ENCODE measurements around the gene HDAC4. TPM values are rescaled to one million over a fixed set of nuclear protein-coding genes. Genes with fewer than 3 reads are reported as not detected.

The HDAC4 gene
- total and polyA plus RNA-seq, 2 donors (not counting 1 experiment from before 2014, with no cell fraction given) = 13.5 to 46.0 TPM

DNA sequence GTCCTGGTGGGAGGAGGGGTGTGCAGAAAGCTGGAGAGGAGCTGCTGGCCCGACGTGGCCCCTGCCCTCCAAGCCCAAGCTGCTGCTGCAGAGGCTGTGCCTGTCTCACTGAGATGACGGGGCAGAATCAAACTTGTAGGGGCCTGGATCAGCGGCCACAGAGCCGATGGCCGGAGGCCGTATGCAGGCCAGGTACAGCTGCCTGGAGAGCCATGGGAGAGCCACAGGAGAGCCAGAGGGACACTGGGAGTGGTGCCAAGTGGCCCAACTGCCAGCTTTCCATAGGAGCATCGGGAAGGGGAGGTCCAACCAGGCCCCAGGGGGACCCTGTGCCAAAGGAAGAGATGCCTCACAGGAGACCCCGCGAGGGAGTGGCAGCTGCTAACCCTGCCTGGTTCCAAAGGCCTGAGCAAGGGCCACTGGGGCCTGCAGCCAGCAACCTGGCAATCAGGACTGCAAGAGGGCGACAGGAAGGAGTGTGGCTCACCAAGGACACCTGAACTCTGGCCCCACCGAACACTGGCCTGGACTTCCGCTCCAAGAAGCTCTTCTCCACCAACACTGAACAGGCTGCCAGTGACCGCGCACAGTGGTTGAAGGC is 70.7 kb downstream of the HDAC4 start:
- Histone ChIP-seq H3K27me3 (replicated peaks in 1 of 4; ENCODE audit: control extremely low read depth in 1 of 4, control insufficient read depth in 3 of 4, insufficient read depth in 4 of 4, low read length in 3 of 4) (no peaks in the 10 kb centered on the region), H3K36me3 (replicated peaks in 1 of 2; ENCODE audit: control extremely low read depth in 1 of 2, control insufficient read depth in 1 of 2, extremely low read depth in 1 of 2, insufficient read depth in 2 of 2, low read length in 1 of 2) (no peaks in the 10 kb centered on the region), H3K4me3 (ENCODE audit: control extremely low read depth in 1 of 5, extremely low read depth in 1 of 5, insufficient read depth in 1 of 5, low read depth in 2 of 5, low read length in 4 of 5) (no peak overlapping the region), H3K79me2 (ENCODE audit: control insufficient read depth, insufficient read depth, low read length) (peaks cover 35% of the 10 kb centered on the region), H3K9me3 (ENCODE audit: control extremely low read depth in 1 of 3, control insufficient read depth in 2 of 3, insufficient read depth in 1 of 3, low read length in 2 of 3) (no peaks in the 10 kb centered on the region), H4K20me1 (ENCODE audit: control insufficient read depth, insufficient read depth, low read length, poor library complexity, severe bottlenecking) (no peaks in the 10 kb centered on the region), H2AFZ (ENCODE audit: insufficient read depth, low read depth, low read length, poor library complexity, severe bottlenecking) (no peak overlapping the region), H3K9ac (ENCODE audit: low read length) (no peak overlapping the region), H3K4me1 (ENCODE audit: control insufficient read depth in 2 of 2, insufficient read depth in 2 of 2, low read length in 2 of 2) (peaks cover 7 to 12% of the 10 kb centered on the region in 2 donors), H3K4me2 (replicated peaks; ENCODE audit: low read depth, low read length, poor library complexity, severe bottlenecking) (no peak overlapping the region), H3K27ac (ENCODE audit: low read length in 2 of 2) (no peak overlapping the region)
- no peak for TF ChIP-seq EZH2 (IDR thresholded peaks at IDR 0.05; ENCODE audit: borderline replicate concordance, insufficient read depth, low read depth, low read length, poor library complexity, severe bottlenecking)
- TF ChIP-seq, protein P1, sequence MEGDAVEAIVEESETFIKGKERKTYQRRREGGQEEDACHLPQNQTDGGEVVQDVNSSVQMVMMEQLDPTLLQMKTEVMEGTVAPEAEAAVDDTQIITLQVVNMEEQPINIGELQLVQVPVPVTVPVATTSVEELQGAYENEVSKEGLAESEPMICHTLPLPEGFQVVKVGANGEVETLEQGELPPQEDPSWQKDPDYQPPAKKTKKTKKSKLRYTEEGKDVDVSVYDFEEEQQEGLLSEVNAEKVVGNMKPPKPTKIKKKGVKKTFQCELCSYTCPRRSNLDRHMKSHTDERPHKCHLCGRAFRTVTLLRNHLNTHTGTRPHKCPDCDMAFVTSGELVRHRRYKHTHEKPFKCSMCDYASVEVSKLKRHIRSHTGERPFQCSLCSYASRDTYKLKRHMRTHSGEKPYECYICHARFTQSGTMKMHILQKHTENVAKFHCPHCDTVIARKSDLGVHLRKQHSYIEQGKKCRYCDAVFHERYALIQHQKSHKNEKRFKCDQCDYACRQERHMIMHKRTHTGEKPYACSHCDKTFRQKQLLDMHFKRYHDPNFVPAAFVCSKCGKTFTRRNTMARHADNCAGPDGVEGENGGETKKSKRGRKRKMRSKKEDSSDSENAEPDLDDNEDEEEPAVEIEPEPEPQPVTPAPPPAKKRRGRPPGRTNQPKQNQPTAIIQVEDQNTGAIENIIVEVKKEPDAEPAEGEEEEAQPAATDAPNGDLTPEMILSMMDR (IDR thresholded peaks at IDR 0.05) = no peak
- no peak for ATAC-seq (ENCODE audit: low read depth)
- H3K27ac Mint-ChIP-seq = no peak overlapping the region
- H3K4me1 Mint-ChIP-seq = peaks cover 16% of the 10 kb centered on the region
- H3K27me3 Mint-ChIP-seq = no peaks in the 10 kb centered on the region
- intact Hi-C loops (cut with micrococcal nuclease) = no loop called here
- H3K4me3 Mint-ChIP-seq = no peak overlapping the region
- POLR2A ChIA-PET = no interaction called here
- WGBS (ENCODE audit: insufficient coverage) = 97% methylated on average over 13 of the region's 15 CpGs
- DNase-seq = no peak
- no peaks in the 10 kb centered on the region for H3K9me3 Mint-ChIP-seq (ENCODE audit: insufficient read depth)
- CTCF ChIA-PET = no interaction called here

DNA sequence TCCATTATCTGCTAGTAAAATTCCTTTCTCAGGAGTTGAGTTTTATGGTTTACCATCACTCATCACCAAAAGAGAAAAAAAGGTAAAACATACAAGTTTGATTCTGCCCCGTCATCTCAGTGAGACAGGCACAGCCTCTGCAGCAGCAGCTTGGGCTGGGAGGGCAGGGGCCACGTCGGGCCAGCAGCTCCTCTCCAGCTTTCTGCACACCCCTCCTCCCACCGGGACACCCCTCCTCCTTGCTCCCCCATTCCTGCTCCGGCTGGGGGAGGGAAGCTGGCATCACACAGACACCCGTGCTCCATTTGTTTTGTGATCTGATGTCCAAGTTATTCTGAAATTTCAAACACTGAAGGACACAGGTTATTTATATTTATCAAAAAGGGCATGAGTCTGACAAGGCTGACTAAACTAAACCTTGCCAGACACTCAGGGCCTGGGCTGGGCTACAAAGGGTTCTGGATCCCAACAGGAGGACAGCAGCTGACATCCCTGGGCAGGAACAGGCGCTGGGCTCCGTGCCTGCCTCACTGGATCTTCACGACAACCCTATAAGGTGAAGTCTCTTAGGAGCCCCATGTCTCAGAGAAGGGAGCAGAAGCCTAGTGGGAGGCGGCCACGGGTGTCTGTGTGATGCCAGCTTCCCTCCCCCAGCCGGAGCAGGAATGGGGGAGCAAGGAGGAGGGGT is 71.4 kb downstream of the HDAC4 start:
- Histone ChIP-seq H3K27ac (ENCODE audit: low read length in 2 of 2) (no peak overlapping the region), H3K9me3 (ENCODE audit: control extremely low read depth in 1 of 3, control insufficient read depth in 2 of 3, insufficient read depth in 1 of 3, low read length in 2 of 3) (no peaks in the 10 kb centered on the region), H3K9ac (ENCODE audit: low read length) (no peak overlapping the region), H2AFZ (ENCODE audit: insufficient read depth, low read depth, low read length, poor library complexity, severe bottlenecking) (no peak overlapping the region), H3K4me3 (ENCODE audit: control extremely low read depth in 1 of 5, extremely low read depth in 1 of 5, insufficient read depth in 1 of 5, low read depth in 2 of 5, low read length in 4 of 5) (no peak overlapping the region), H4K20me1 (ENCODE audit: control insufficient read depth, insufficient read depth, low read length, poor library complexity, severe bottlenecking) (no peaks in the 10 kb centered on the region), H3K4me1 (ENCODE audit: control insufficient read depth in 2 of 2, insufficient read depth in 2 of 2, low read length in 2 of 2) (peaks cover 7 to 12% of the 10 kb centered on the region in 2 donors), H3K27me3 (replicated peaks in 1 of 4; ENCODE audit: control extremely low read depth in 1 of 4, control insufficient read depth in 3 of 4, insufficient read depth in 4 of 4, low read length in 3 of 4) (no peaks in the 10 kb centered on the region), H3K4me2 (replicated peaks; ENCODE audit: low read depth, low read length, poor library complexity, severe bottlenecking) (no peak overlapping the region), H3K79me2 (ENCODE audit: control insufficient read depth, insufficient read depth, low read length) (peaks cover 35% of the 10 kb centered on the region), H3K36me3 (replicated peaks in 1 of 2; ENCODE audit: control extremely low read depth in 1 of 2, control insufficient read depth in 1 of 2, extremely low read depth in 1 of 2, insufficient read depth in 2 of 2, low read length in 1 of 2) (no peaks in the 10 kb centered on the region)
- Mint-ChIP-seq H3K4me3 (no peak overlapping the region), H3K27me3 (no peaks in the 10 kb centered on the region), H3K4me1 (peaks cover 16% of the 10 kb centered on the region), H3K9me3 (ENCODE audit: insufficient read depth) (no peaks in the 10 kb centered on the region), H3K27ac (no peak overlapping the region)
- POLR2A ChIA-PET = no interaction called here
- TF ChIP-seq EZH2 (IDR thresholded peaks at IDR 0.05; ENCODE audit: borderline replicate concordance, insufficient read depth, low read depth, low read length, poor library complexity, severe bottlenecking) = no peak
- TF ChIP-seq, protein P1 (IDR thresholded peaks at IDR 0.05) = no peak
- CTCF ChIA-PET = no interaction called here
- intact Hi-C loops (cut with micrococcal nuclease) = no loop called here
- 97% methylated on average over 5 of the region's 12 CpGs for WGBS (ENCODE audit: insufficient coverage)
- no peak for DNase-seq
- no peak for ATAC-seq (ENCODE audit: low read depth)
